Measurements from ENCODE around the gene ARIH2. TPM values are rescaled to one million over a fixed set of nuclear protein-coding genes. Genes with fewer than 3 reads are reported as not detected.

Gene ARIH2
- polyA plus RNA-seq (2013, experiment 1 of 2): 45.9 TPM
- polyA plus RNA-seq (2013, experiment 2 of 2): 46.2 TPM

DNA sequence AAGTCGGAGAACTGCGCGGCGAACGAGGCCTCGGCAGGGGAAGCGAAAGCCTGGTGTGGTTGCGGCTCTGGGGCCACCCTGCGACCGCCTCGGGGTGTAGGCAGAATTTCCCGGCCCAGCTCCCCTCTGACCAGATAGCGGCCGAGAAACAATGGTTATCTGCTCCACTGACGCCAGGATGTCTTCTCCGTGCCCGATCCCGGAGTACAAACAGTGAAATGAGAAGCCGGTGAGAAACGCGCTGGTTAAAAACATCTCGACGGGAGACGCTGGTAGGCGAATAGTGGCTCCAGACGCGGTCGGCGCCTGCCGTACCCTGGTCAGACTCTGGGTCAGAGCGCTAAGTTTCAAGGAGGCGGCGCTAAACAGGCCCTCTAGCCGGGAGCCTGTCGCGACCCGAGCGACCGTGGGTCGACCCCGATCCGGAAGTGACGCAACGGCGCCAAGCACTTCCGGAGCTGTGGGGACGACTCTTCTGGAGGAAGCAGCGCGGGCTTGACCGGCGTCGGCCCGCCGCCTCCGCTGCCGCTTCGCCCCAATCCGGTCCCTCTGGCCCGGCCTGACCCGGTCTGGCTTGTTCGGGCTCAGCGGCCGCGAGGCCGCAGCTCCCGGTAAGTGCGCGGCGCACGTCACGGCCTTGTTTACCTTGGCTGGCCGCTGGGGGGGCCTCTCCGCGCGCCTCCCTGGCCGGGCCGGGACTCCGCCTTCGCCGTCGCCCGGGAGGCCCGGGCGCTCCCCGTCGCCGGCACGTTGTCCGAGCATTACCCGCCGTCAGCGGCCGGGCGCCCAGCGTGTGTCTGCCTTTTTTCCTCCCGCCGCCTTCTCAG is at the start of gene ARIH2:
Gene ARIH2 (plus strand): TSS at position 455 of the 827 bp plus-strand sequence. CDS start 8,717 bp downstream, outside the sequence.
- Histone ChIP-seq H4K8ac (ENCODE audit: low read length) (peak within 1 kb of the TSS; percentile 67), H2BK5ac (ENCODE audit: low read depth, low read length, poor library complexity, severe bottlenecking) (no peak within 1 kb of the TSS), H2BK120ac (ENCODE audit: low read depth, low read length) (peak within 1 kb of the TSS; percentile 71), H3K14ac (ENCODE audit: low read length in 2 of 2) (peak within 1 kb of the TSS; percentile 17 to 55), H2AFZ (ENCODE audit: low read depth, low read length) (peak within 1 kb of the TSS; percentile 90), H3K27ac (ENCODE audit: low read length, poor library complexity, severe bottlenecking) (peak within 1 kb of the TSS; percentile 64), H2BK15ac (ENCODE audit: low read depth, poor library complexity, severe bottlenecking) (no peak within 1 kb of the TSS), H3K36me3 (ENCODE audit: control insufficient read depth in 1 of 2, insufficient read depth in 2 of 2, low read depth in 1 of 2, low read length in 2 of 2) (peaks cover 6% of the 10 kb centered on the region in 2 experiments), H3K4me2 (ENCODE audit: low read length, poor library complexity, severe bottlenecking) (peak within 1 kb of the TSS; percentile 96), H3K23ac (ENCODE audit: low read length in 2 of 2) (peak within 1 kb of the TSS in 1 of 2 experiments; percentile 86), H3K18ac (ENCODE audit: low read depth in 1 of 2, low read length in 2 of 2) (peak within 1 kb of the TSS; percentile 72 to 88), H3K9me3 (ENCODE audit: control insufficient read depth, low read length) (no peaks in the 10 kb centered on the region), H3K9ac (ENCODE audit: low read length) (peak within 1 kb of the TSS; percentile 97), H2AK5ac (ENCODE audit: low read length, severe bottlenecking) (no peak within 1 kb of the TSS), H3K79me1 (replicated peaks; ENCODE audit: low read length, poor library complexity, severe bottlenecking) (peaks cover 2% of the 10 kb centered on the region), H2BK12ac (ENCODE audit: low read length in 2 of 2) (peak within 1 kb of the TSS in 1 of 2 experiments; percentile 1), H3K4ac (ENCODE audit: low read depth in 1 of 2, low read length in 2 of 2) (peak within 1 kb of the TSS; percentile 75 to 77), H3K4me3 (ENCODE audit: insufficient read depth in 1 of 2, low read depth in 1 of 2, low read length in 2 of 2) (peak within 1 kb of the TSS; percentile 86 to 89), H3K27me3 (ENCODE audit: control insufficient read depth in 1 of 2, insufficient read depth in 1 of 2, low read length in 2 of 2) (no peaks in the 10 kb centered on the region), H3K4me1 (ENCODE audit: control insufficient read depth, insufficient read depth, low read depth, low read length) (peaks cover 17% of the 10 kb centered on the region), H4K91ac (ENCODE audit: low read length) (peak within 1 kb of the TSS; percentile 70)
- under 1% methylated on average over 96 of the region's 97 CpGs for WGBS
- DNase-seq: peak; percentile 96

DNA sequence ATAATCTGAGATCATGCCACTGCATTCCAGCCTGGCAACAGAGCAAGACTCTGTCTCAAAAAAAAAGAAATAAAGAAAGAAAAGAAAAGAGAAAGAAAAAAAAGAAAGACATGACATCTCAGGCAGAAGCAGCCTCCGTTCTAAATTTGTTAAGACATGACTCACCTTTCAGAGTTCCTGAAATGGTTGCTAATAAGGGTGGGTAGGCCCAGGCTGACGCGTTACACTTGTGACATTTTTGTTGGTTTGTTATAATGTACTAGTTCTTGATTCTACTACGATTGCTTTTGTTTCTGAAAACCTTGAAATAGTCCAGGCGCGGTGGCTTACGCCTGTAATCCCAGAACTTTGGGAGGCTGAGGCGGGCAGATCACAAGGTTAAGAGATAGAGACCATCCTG is 41.0 kb upstream of the ARIH2 start:
- Histone ChIP-seq H3K9me3 (ENCODE audit: control insufficient read depth, low read length) (no peaks in the 10 kb centered on the region), H4K8ac (ENCODE audit: low read length) (no peak overlapping the region), H3K4me1 (ENCODE audit: control insufficient read depth, insufficient read depth, low read depth, low read length) (no peaks in the 10 kb centered on the region), H3K27me3 (ENCODE audit: control insufficient read depth in 1 of 2, insufficient read depth in 1 of 2, low read length in 2 of 2) (no peaks in the 10 kb centered on the region), H3K14ac (ENCODE audit: low read length in 2 of 2) (no peak overlapping the region), H3K4ac (ENCODE audit: low read depth in 1 of 2, low read length in 2 of 2) (no peak overlapping the region), H4K91ac (ENCODE audit: low read length) (no peak overlapping the region), H3K79me1 (replicated peaks; ENCODE audit: low read length, poor library complexity, severe bottlenecking) (peaks cover 5% of the 10 kb centered on the region), H3K4me2 (ENCODE audit: low read length, poor library complexity, severe bottlenecking) (no peak overlapping the region), H2AK5ac (ENCODE audit: low read length, severe bottlenecking) (no peak overlapping the region), H2BK120ac (ENCODE audit: low read depth, low read length) (no peak overlapping the region), H2AFZ (ENCODE audit: low read depth, low read length) (no peak overlapping the region), H3K23ac (ENCODE audit: low read length in 2 of 2) (no peak overlapping the region), H3K36me3 (ENCODE audit: control insufficient read depth in 1 of 2, insufficient read depth in 2 of 2, low read depth in 1 of 2, low read length in 2 of 2) (peaks cover 4 to 18% of the 10 kb centered on the region in 2 experiments), H2BK15ac (ENCODE audit: low read depth, poor library complexity, severe bottlenecking) (no peak overlapping the region), H2BK5ac (ENCODE audit: low read depth, low read length, poor library complexity, severe bottlenecking) (no peak overlapping the region), H3K27ac (ENCODE audit: low read length, poor library complexity, severe bottlenecking) (no peak overlapping the region), H2BK12ac (ENCODE audit: low read length in 2 of 2) (no peak overlapping the region), H3K18ac (ENCODE audit: low read depth in 1 of 2, low read length in 2 of 2) (no peak overlapping the region), H3K9ac (ENCODE audit: low read length) (no peak overlapping the region), H3K4me3 (ENCODE audit: insufficient read depth in 1 of 2, low read depth in 1 of 2, low read length in 2 of 2) (no peak overlapping the region)
- DNase-seq: no peak
- WGBS: 92% methylated on average over 8 of the region's 8 CpGs

DNA sequence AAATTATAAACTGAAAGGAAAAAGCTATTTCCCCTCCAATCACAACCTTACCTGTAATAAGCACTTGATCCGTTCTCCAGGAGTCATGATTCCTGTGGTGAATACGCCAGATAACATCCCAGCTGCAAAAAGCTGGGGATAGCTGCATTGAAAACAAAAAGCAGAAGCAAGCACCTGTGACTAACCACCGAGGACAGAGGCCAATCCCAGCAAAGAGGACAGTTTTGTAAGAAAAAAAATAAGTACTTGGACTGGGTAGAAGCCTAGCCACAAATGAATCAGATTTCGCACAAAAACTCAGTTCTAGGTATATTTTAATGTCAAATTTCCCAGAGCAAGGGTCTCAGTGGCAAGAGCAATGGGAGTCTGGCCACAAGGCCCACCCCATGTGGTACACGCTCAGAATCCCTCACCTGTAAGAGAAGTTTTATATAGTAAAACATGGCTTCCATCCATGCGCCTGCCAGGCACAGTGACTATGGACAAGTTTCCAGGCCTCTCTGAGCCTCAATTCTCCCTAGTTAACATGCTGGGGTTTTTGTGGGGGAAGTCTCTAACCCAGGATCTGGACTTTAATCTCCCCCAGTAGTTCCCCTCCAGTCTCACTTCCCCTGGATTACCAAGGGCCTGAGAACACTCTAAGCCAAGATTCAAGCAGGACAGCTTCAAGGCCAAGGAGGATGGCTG is 39.2 kb upstream of the ARIH2 start:
- Histone ChIP-seq H2BK120ac (ENCODE audit: low read depth, low read length) (no peak overlapping the region), H3K79me1 (replicated peaks; ENCODE audit: low read length, poor library complexity, severe bottlenecking) (peaks cover 7% of the 10 kb centered on the region), H2BK12ac (ENCODE audit: low read length in 2 of 2) (no peak overlapping the region), H3K27ac (ENCODE audit: low read length, poor library complexity, severe bottlenecking) (no peak overlapping the region), H3K18ac (ENCODE audit: low read depth in 1 of 2, low read length in 2 of 2) (no peak overlapping the region), H2BK5ac (ENCODE audit: low read depth, low read length, poor library complexity, severe bottlenecking) (no peak overlapping the region), H4K8ac (ENCODE audit: low read length) (no peak overlapping the region), H3K9me3 (ENCODE audit: control insufficient read depth, low read length) (no peaks in the 10 kb centered on the region), H2BK15ac (ENCODE audit: low read depth, poor library complexity, severe bottlenecking) (no peak overlapping the region), H3K4me1 (ENCODE audit: control insufficient read depth, insufficient read depth, low read depth, low read length) (no peaks in the 10 kb centered on the region), H4K91ac (ENCODE audit: low read length) (no peak overlapping the region), H2AK5ac (ENCODE audit: low read length, severe bottlenecking) (no peak overlapping the region), H3K4ac (ENCODE audit: low read depth in 1 of 2, low read length in 2 of 2) (no peak overlapping the region), H3K14ac (ENCODE audit: low read length in 2 of 2) (no peak overlapping the region), H3K4me2 (ENCODE audit: low read length, poor library complexity, severe bottlenecking) (no peak overlapping the region), H3K36me3 (ENCODE audit: control insufficient read depth in 1 of 2, insufficient read depth in 2 of 2, low read depth in 1 of 2, low read length in 2 of 2) (peaks cover 4 to 28% of the 10 kb centered on the region in 2 experiments), H3K27me3 (ENCODE audit: control insufficient read depth in 1 of 2, insufficient read depth in 1 of 2, low read length in 2 of 2) (no peaks in the 10 kb centered on the region), H2AFZ (ENCODE audit: low read depth, low read length) (no peak overlapping the region), H3K9ac (ENCODE audit: low read length) (no peak overlapping the region), H3K4me3 (ENCODE audit: insufficient read depth in 1 of 2, low read depth in 1 of 2, low read length in 2 of 2) (no peak overlapping the region), H3K23ac (ENCODE audit: low read length in 2 of 2) (no peak overlapping the region)
- no peak for DNase-seq
- over 99% methylated on average over 4 of the region's 6 CpGs for WGBS

DNA sequence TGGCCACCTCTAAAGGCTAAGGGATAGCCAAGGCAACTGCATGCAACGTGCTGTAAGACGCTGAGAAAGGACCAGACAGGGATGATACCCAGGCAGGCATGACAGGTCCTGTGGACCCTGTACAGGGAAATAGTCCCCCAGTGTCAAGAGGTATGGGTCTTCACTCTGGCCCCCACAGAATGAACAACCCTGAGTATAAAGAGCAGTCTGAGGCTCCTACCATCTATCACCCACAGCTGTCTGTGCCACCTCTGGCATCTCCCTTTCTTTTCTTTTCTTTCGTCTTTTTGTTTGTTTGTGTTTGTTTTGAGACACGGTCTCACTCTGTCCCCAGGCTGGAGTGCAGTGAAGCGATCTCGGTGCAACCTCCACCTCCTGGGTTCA is 38.7 kb upstream of the ARIH2 start:
- no peak overlapping the region for H3K4me2 ChIP-seq (ENCODE audit: low read length, poor library complexity, severe bottlenecking)
- WGBS: 87% methylated on average over 6 of the region's 6 CpGs
- no peaks in the 10 kb centered on the region for H3K9me3 ChIP-seq (ENCODE audit: control insufficient read depth, low read length)
- no peak overlapping the region for H2BK12ac ChIP-seq (ENCODE audit: low read length in 2 of 2)
- no peak overlapping the region for H3K9ac ChIP-seq (ENCODE audit: low read length)
- DNase-seq: no peak
- H4K8ac ChIP-seq (ENCODE audit: low read length): no peak overlapping the region
- H4K91ac ChIP-seq (ENCODE audit: low read length): no peak overlapping the region
- no peak overlapping the region for H3K14ac ChIP-seq (ENCODE audit: low read length in 2 of 2)
- no peak overlapping the region for H2BK5ac ChIP-seq (ENCODE audit: low read depth, low read length, poor library complexity, severe bottlenecking)
- no peaks in the 10 kb centered on the region for H3K27me3 ChIP-seq (ENCODE audit: control insufficient read depth in 1 of 2, insufficient read depth in 1 of 2, low read length in 2 of 2)
- H3K4me1 ChIP-seq (ENCODE audit: control insufficient read depth, insufficient read depth, low read depth, low read length): no peaks in the 10 kb centered on the region
- H2BK120ac ChIP-seq (ENCODE audit: low read depth, low read length): no peak overlapping the region
- no peak overlapping the region for H2BK15ac ChIP-seq (ENCODE audit: low read depth, poor library complexity, severe bottlenecking)
- peaks cover 7% of the 10 kb centered on the region for H3K79me1 ChIP-seq (replicated peaks; ENCODE audit: low read length, poor library complexity, severe bottlenecking)
- H2AK5ac ChIP-seq (ENCODE audit: low read length, severe bottlenecking): no peak overlapping the region
- no peak overlapping the region for H3K4ac ChIP-seq (ENCODE audit: low read depth in 1 of 2, low read length in 2 of 2)
- peaks cover 4 to 25% of the 10 kb centered on the region in 2 experiments for H3K36me3 ChIP-seq (ENCODE audit: control insufficient read depth in 1 of 2, insufficient read depth in 2 of 2, low read depth in 1 of 2, low read length in 2 of 2)
- H2AFZ ChIP-seq (ENCODE audit: low read depth, low read length): no peak overlapping the region
- no peak overlapping the region for H3K18ac ChIP-seq (ENCODE audit: low read depth in 1 of 2, low read length in 2 of 2)
- no peak overlapping the region for H3K4me3 ChIP-seq (ENCODE audit: insufficient read depth in 1 of 2, low read depth in 1 of 2, low read length in 2 of 2)
- no peak overlapping the region for H3K27ac ChIP-seq (ENCODE audit: low read length, poor library complexity, severe bottlenecking)
- no peak overlapping the region for H3K23ac ChIP-seq (ENCODE audit: low read length in 2 of 2)

All from mesenchymal stem cell (in vitro differentiated cells and primary cell).